Calu3 (cell line): Measurements from ENCODE around the gene RNLS. TPM values are rescaled to one million over a fixed set of nuclear protein-coding genes. Genes with fewer than 3 reads are reported as not detected.

Source experiments
- BruUV-seq: library from RNA; stranded (reverse); fragments of 400-500 nt; replicated peaks from 2 replicates; lab custom pipeline; 2021; lab: Mats Ljungman, UMichigan
- CTCF ChIA-PET: fragments of 300-600 bp; sonication (Branson Sonifier 250); formaldehyde crosslinking; loops from one replicate; lab custom pipeline; 2022; ENCODE audit warnings: antibody characterized with exemption; lab: Charles Lee
- DNase-seq: peaks from one replicate; pipeline ENCODE4 v3.0.0; 2022
- H3K27ac Mint-ChIP-seq: one replicate; pipeline ENCODE4 v1.8.0; 2022; ENCODE audit warnings: mixed read lengths; ENCODE audit not compliant: unreplicated experiment
- H3K27me3 Mint-ChIP-seq: one replicate; pipeline ENCODE4 v1.8.0; 2022; ENCODE audit warnings: mixed read lengths; ENCODE audit not compliant: unreplicated experiment
- H3K36me3 Mint-ChIP-seq: one replicate; pipeline ENCODE4 v1.8.0; 2022; ENCODE audit warnings: mild to moderate bottlenecking, moderate library complexity, mixed read lengths; ENCODE audit not compliant: insufficient read depth, unreplicated experiment
- H3K4me1 Mint-ChIP-seq: one replicate; pipeline ENCODE4 v1.8.0; 2022; ENCODE audit warnings: mild to moderate bottlenecking, low read depth, mixed read lengths; ENCODE audit not compliant: unreplicated experiment
- H3K4me3 Mint-ChIP-seq: one replicate; pipeline ENCODE4 v1.8.0; 2022; ENCODE audit warnings: mild to moderate bottlenecking, low read depth, moderate library complexity, mixed read lengths; ENCODE audit not compliant: unreplicated experiment
- H3K9me3 Mint-ChIP-seq: one replicate; pipeline ENCODE4 v1.8.0; 2022; ENCODE audit warnings: low read depth, mixed read lengths; ENCODE audit not compliant: unreplicated experiment
- intact Hi-C: fragments of 100-400 bp; cut with micrococcal nuclease; formaldehyde crosslinking; loops from one replicate; pipeline ENCODE4 v1.10.0; 2022; ENCODE audit not compliant: unreplicated experiment
- total RNA-seq: library from RNA; stranded (reverse); gene quantifications from 2 replicates; pipeline ENCODE4 v1.2.3, GENCODE V29; 2022
- TF ChIP-seq, protein P1 (sequence below): fragments of 200-600 bp; IDR thresholded peaks from one replicate; pipeline ENCODE4 v1.8.0; 2022; ENCODE audit warnings: antibody characterized with exemption; ENCODE audit not compliant: unreplicated experiment

Gene RNLS
- total RNA-seq, 1 experiment from 2014 or later: 6.3 TPM

DNA sequence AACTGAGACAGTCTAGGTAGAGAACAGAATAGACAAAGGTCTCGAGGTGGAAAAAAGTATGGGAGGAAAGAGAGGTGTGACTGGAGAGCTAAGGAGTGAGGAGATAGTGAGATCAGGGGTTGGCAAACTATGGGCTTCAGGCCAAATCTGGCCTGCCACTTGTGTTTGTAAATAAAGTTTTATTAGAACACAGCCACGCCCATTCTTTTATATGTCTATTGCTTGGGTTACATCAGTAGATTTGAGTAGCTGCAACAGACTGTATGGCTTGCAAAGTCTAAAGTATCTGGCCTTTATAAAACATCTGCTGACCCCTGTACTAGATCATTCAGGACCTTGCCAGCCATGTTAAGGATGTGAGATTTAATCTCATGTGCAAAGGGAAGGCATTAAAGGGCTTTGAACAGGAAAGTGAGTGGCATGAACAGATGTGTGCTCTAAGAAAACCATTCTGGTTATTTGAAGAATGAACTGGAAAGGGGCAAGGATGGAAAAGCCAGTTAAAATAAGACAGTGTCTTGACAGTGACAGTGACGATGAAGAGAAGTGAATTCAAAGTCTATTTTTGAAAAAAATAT is 240.3 kb downstream of the RNLS start:
- no TSS peak for BruUV-seq
- H3K36me3 Mint-ChIP-seq: no peaks in the 10 kb centered on the region
- H3K27me3 Mint-ChIP-seq: no peaks in the 10 kb centered on the region
- CTCF ChIA-PET: no interaction called here
- H3K27ac Mint-ChIP-seq: no peak overlapping the region
- TF ChIP-seq, protein P1, sequence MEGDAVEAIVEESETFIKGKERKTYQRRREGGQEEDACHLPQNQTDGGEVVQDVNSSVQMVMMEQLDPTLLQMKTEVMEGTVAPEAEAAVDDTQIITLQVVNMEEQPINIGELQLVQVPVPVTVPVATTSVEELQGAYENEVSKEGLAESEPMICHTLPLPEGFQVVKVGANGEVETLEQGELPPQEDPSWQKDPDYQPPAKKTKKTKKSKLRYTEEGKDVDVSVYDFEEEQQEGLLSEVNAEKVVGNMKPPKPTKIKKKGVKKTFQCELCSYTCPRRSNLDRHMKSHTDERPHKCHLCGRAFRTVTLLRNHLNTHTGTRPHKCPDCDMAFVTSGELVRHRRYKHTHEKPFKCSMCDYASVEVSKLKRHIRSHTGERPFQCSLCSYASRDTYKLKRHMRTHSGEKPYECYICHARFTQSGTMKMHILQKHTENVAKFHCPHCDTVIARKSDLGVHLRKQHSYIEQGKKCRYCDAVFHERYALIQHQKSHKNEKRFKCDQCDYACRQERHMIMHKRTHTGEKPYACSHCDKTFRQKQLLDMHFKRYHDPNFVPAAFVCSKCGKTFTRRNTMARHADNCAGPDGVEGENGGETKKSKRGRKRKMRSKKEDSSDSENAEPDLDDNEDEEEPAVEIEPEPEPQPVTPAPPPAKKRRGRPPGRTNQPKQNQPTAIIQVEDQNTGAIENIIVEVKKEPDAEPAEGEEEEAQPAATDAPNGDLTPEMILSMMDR: no peak
- H3K4me3 Mint-ChIP-seq: no peak overlapping the region
- no peaks in the 10 kb centered on the region for H3K9me3 Mint-ChIP-seq
- no peak for DNase-seq
- intact Hi-C loops: no loop called here
- H3K4me1 Mint-ChIP-seq: no peaks in the 10 kb centered on the region

DNA sequence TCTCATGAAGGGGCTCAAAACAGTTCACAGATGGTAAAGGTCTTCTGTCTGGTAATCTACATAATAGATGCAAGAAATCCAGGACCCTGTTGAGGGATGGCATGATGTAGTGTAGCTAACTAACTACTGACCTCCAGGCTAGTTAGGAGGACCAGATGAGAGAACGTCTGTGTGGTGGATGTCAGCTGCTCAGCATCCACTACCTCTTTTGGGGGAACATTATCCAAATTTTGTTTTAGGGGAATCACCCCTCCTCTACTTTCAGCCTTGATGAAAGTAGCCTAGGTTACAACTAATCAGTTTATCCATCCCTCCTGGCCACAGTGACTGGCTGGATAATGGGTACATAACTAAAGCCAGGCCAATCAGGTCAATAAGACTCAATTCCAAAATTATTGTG is 246.0 kb downstream of the RNLS start:
- no peaks in the 10 kb centered on the region for H3K9me3 Mint-ChIP-seq
- H3K27me3 Mint-ChIP-seq: no peaks in the 10 kb centered on the region
- no peaks in the 10 kb centered on the region for H3K4me1 Mint-ChIP-seq
- H3K36me3 Mint-ChIP-seq: no peaks in the 10 kb centered on the region
- DNase-seq: no peak
- TF ChIP-seq, protein P1: no peak
- CTCF ChIA-PET: no interaction called here
- BruUV-seq: no TSS peak
- no peak overlapping the region for H3K4me3 Mint-ChIP-seq
- intact Hi-C loops: no loop called here
- H3K27ac Mint-ChIP-seq: no peak overlapping the region

DNA sequence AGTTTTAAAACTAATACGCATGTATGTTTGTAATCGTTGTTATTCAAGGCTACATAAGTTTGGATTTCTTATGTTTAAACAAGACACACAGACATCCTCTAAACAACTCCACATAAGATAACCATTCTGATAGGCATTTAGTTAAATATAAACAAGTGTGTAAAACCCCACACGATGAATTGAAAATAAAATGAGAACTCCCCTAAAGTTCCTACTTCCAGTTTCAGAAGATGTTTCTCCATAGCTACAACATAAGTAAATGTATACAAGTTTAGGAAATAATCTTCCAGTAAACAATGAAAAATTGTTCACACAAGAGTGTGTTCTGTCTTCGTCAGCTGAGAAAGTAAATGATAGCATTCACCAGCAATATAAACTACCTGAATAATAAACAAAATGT is 246.8 kb downstream of the RNLS start:
- no peak overlapping the region for H3K4me3 Mint-ChIP-seq
- DNase-seq: no peak
- H3K27ac Mint-ChIP-seq: no peak overlapping the region
- intact Hi-C loops: no loop called here
- no peaks in the 10 kb centered on the region for H3K27me3 Mint-ChIP-seq
- H3K36me3 Mint-ChIP-seq: no peaks in the 10 kb centered on the region
- H3K9me3 Mint-ChIP-seq: no peaks in the 10 kb centered on the region
- TF ChIP-seq, protein P1: no peak
- no peaks in the 10 kb centered on the region for H3K4me1 Mint-ChIP-seq
- BruUV-seq: no TSS peak
- CTCF ChIA-PET: no interaction called here

DNA sequence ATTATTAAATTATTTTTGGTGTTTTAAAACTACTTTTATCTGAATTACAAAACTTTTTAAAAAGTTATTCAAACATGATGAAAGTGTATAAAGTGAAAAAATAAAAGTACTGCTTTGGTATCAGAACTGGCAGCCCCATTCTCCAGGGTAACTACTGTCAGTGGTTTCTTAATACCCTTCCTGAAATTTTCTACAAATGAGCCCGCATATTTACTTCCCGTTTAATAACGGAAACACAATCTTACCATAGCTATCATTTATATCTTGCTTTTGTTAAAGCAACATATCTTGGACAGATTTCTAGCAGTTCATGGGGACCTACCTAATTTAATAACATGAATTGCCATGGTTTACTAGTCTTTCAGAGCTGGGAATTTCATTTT is 249.9 kb downstream of the RNLS start:
- CTCF ChIA-PET: no interaction called here
- Mint-ChIP-seq H3K36me3 (no peaks in the 10 kb centered on the region), H3K4me3 (no peak overlapping the region), H3K27ac (no peak overlapping the region), H3K27me3 (no peaks in the 10 kb centered on the region), H3K9me3 (no peaks in the 10 kb centered on the region), H3K4me1 (no peaks in the 10 kb centered on the region)
- BruUV-seq: no TSS peak
- TF ChIP-seq, protein P1: no peak
- no peak for DNase-seq
- intact Hi-C loops: no loop called here
